Measurements from ENCODE around the gene POLE2. TPM values are rescaled to one million over a fixed set of nuclear protein-coding genes. Genes with fewer than 3 reads are reported as not detected.

POLE2 gene
- total RNA-seq, 4 donors from 2014 or later: 5.7 to 9.2 TPM; not detected in 2

- Histone ChIP-seq H3K36me3 (peaks cover 0 to 20% (median 3%) of the 10 kb centered on the region in 4 donors), H3K9me3 (no peaks in the 10 kb centered on the region), H3K27ac (peak overlapping the region; percentile 95 to 99 (median 96)), H3K27me3 (no peaks in the 10 kb centered on the region), H3K4me3 (peak overlapping the region in 3 of 4 donors; percentile 79 to 99 (median 92)), H3K4me1 (peaks cover 5 to 58% (median 39%) of the 10 kb centered on the region in 4 donors)
- intact Hi-C loops (cut with DNase I; ENCODE audit: low total_unique reads) (no loop called here), in situ Hi-C loops (cut with MboI; ENCODE audit: low pct_ligation_motif_present in 1 of 4, low pct_unique_long_range_greater_than_20kb in 1 of 4, low sequenced_read_pairs in 3 of 4) (no loop called here)
- no peak for DNase-seq
- no peak for TF ChIP-seq POLR2A (IDR thresholded peaks at IDR 0.05)
- no peak for TF ChIP-seq CTCF (IDR thresholded peaks at IDR 0.05)
- no peak for TF ChIP-seq POLR2AphosphoS5 (IDR thresholded peaks at IDR 0.05)
- TF ChIP-seq EP300 (IDR thresholded peaks at IDR 0.05; ENCODE audit: low read depth): no peak
- WGBS, 2 donors (ENCODE audit: low coverage in 1 of 2): 38% methylated on average over 3 of the region's 3 CpGs; no CpG with 5 or more reads in 1 of the 2 donors
Observed at GRCh38 chr14:49622022-49622607, 65.9 kb downstream of the POLE2 start.

GRCh38 chr14:49621114-49621881 lies 66.7 kb downstream of the POLE2 start:
- intact Hi-C loops (cut with DNase I; ENCODE audit: low total_unique reads) (no loop called here), in situ Hi-C loops (cut with MboI; ENCODE audit: low pct_ligation_motif_present in 1 of 4, low pct_unique_long_range_greater_than_20kb in 1 of 4, low sequenced_read_pairs in 3 of 4) (no loop called here)
- Histone ChIP-seq H3K27me3 (no peaks in the 10 kb centered on the region), H3K4me3 (peak overlapping the region; percentile 79 to 99 (median 93)), H3K27ac (peak overlapping the region; percentile 95 to 99 (median 96)), H3K9me3 (no peaks in the 10 kb centered on the region), H3K4me1 (peaks cover 5 to 58% (median 39%) of the 10 kb centered on the region in 4 donors), H3K36me3 (peaks cover 0 to 20% (median 3%) of the 10 kb centered on the region in 4 donors)
- peak in 1 of 5 experiments; percentile 3 for TF ChIP-seq CTCF (IDR thresholded peaks at IDR 0.05)
- no peak for TF ChIP-seq POLR2A (IDR thresholded peaks at IDR 0.05)
- WGBS, 2 donors (ENCODE audit: low coverage in 1 of 2): 0 to 1% methylated on average over 8 to 50 of the region's 65 CpGs
- DNase-seq: peak; percentile 75

- in situ Hi-C loops (cut with MboI; ENCODE audit: low pct_ligation_motif_present in 1 of 4, low pct_unique_long_range_greater_than_20kb in 1 of 4, low sequenced_read_pairs in 3 of 4) (no loop called here), intact Hi-C loops (cut with DNase I; ENCODE audit: low total_unique reads) (no loop called here)
- H3K9me3 ChIP-seq: no peaks in the 10 kb centered on the region
- WGBS, 2 donors (ENCODE audit: low coverage in 1 of 2): 0% methylated on average over 9 to 79 of the region's 85 CpGs
- H3K4me1 ChIP-seq: peaks cover 5 to 58% (median 39%) of the 10 kb centered on the region in 4 donors
- peak within 1 kb of the TSS; percentile 95 to 99 (median 96) for H3K27ac ChIP-seq
- TF ChIP-seq EP300 (IDR thresholded peaks at IDR 0.05; ENCODE audit: low read depth): no peak
- peak in 4 of 5 experiments; percentile 1 to 60 (median 36) for TF ChIP-seq CTCF (IDR thresholded peaks at IDR 0.05)
- TF ChIP-seq POLR2AphosphoS5 (IDR thresholded peaks at IDR 0.05): peak; percentile 98 to 100 (median 99)
- peak; percentile 99 for TF ChIP-seq POLR2A (IDR thresholded peaks at IDR 0.05)
- H3K36me3 ChIP-seq: peaks cover 0 to 12% (median 3%) of the 10 kb centered on the region in 4 donors
- peak; percentile 99 for DNase-seq
- H3K27me3 ChIP-seq: no peaks in the 10 kb centered on the region
- peak within 1 kb of the TSS; percentile 79 to 99 (median 93) for H3K4me3 ChIP-seq
Observed at GRCh38 chr14:49620182-49621113, 67.6 kb downstream of the POLE2 start, which contains the start of the genes MGAT2 and RPL36AL. Gene MGAT2 (plus strand): TSS chr14:49620799. CDS start chr14:49621269, 470 bp downstream. Gene RPL36AL (minus strand): TSS chr14:49620626. CDS start chr14:49619104, 1,522 bp downstream.
